Osteoblast (primary cell): ENCODE results near the gene HHAT. TPM values are rescaled to one million over a fixed set of nuclear protein-coding genes. Genes with fewer than 3 reads are reported as not detected.
"Not testable (repeated sequence)": the region's sequence is repeated elsewhere in the genome, so short reads cannot be mapped to it uniquely, and the experiment has no call there.

ENCODE experiments used
- DNase-seq: peaks from one replicate; pipeline ENCODE4 v3.0.0; 2011; ENCODE audit warnings: low spot score, mixed read lengths; ENCODE audit not compliant: insufficient read length; ENCODE audit errors: missing footprints
- H2AFZ ChIP-seq: 2 replicates; pipeline ENCODE4 v1.6.0; 2011; ENCODE audit warnings: mild to moderate bottlenecking, low read length
- H3K27ac ChIP-seq: 2 replicates; pipeline ENCODE4 v1.5.1; 2011; ENCODE audit warnings: mild to moderate bottlenecking, low read depth, low read length, moderate library complexity
- H3K27me3 ChIP-seq: 2 replicates; pipeline ENCODE4 v1.6.0; 2012; ENCODE audit warnings: mild to moderate bottlenecking, control low read depth, inconsistent platforms, low read length, moderate library complexity; ENCODE audit not compliant: insufficient read depth
- H3K36me3 ChIP-seq: 2 replicates; pipeline ENCODE4 v1.5.1; 2011; ENCODE audit warnings: mild to moderate bottlenecking, low read length, control low read depth, moderate library complexity; ENCODE audit not compliant: insufficient read depth
- H3K4me1 ChIP-seq: 2 replicates; pipeline ENCODE4 v1.5.1; 2011; ENCODE audit warnings: mild to moderate bottlenecking, low read length, control low read depth, moderate library complexity; ENCODE audit not compliant: insufficient read depth
- H3K4me2 ChIP-seq: 2 replicates; pipeline ENCODE4 v1.6.0; 2011; ENCODE audit warnings: mild to moderate bottlenecking, low read length; ENCODE audit not compliant: insufficient read depth
- H3K4me3 ChIP-seq: fragments of 200-600 bp; sonication (generic); 3 replicates; pipeline ENCODE4 v1.5.1; 2012; ENCODE audit warnings: mild to moderate bottlenecking, low read length, inconsistent platforms; ENCODE audit not compliant: insufficient read depth
- H3K79me2 ChIP-seq: 2 replicates; pipeline ENCODE4 v1.6.0; 2012; ENCODE audit warnings: mild to moderate bottlenecking, low read length, control low read depth, inconsistent platforms; ENCODE audit not compliant: insufficient read depth
- H3K9me3 ChIP-seq: 2 replicates; pipeline ENCODE4 v1.5.1; 2011; ENCODE audit warnings: low read depth, low read length, control low read depth
- H4K20me1 ChIP-seq: 2 replicates; pipeline ENCODE4 v1.6.0; 2012; ENCODE audit warnings: mild to moderate bottlenecking, low read length, control low read depth; ENCODE audit not compliant: insufficient read depth
- CTCF ChIP-seq: IDR thresholded peaks from 2 replicates; pipeline ENCODE4 v1.5.1; 2011; ENCODE audit warnings: mild to moderate bottlenecking, low read depth, low read length, moderate library complexity; ENCODE audit errors: extremely low read depth
- total RNA-seq: library from RNA; depleted of rRNA; stranded (reverse); fragments of >200 nt; gene quantifications from 2 replicates; pipeline ENCODE4 v1.2.3, GENCODE V29; 2012

The HHAT gene
- total RNA-seq, 1 donor = 5.1 TPM

- H3K4me2 ChIP-seq = no peak overlapping the region
These were observed 329.1 kb downstream of the HHAT start for GRCh38 chr1:210657806-210658205.

GRCh38 chr1:210661520-210661919 lies 332.8 kb downstream of the HHAT start:
- H2AFZ ChIP-seq, H3K27ac ChIP-seq, H4K20me1 ChIP-seq, H3K9me3 ChIP-seq, H3K4me3 ChIP-seq, H3K4me1 ChIP-seq, DNase-seq, H3K4me2 ChIP-seq, H3K79me2 ChIP-seq, H3K27me3 ChIP-seq, H3K36me3 ChIP-seq: not testable (repeated sequence)

More at GRCh38 chr1:210657806-210658205, 329.1 kb downstream of the HHAT start:
- Histone ChIP-seq H3K27me3 (no peaks in the 10 kb centered on the region), H3K4me1 (no peaks in the 10 kb centered on the region), H3K4me3 (no peak overlapping the region), H3K27ac (no peak overlapping the region), H3K9me3 (no peaks in the 10 kb centered on the region), H3K36me3 (no peaks in the 10 kb centered on the region), H3K79me2 (no peaks in the 10 kb centered on the region), H2AFZ (no peak overlapping the region), H4K20me1 (no peaks in the 10 kb centered on the region)
- no peak for TF ChIP-seq CTCF
- no peak for DNase-seq

- no peaks in the 10 kb centered on the region for H3K36me3 ChIP-seq
- H3K4me3 ChIP-seq = no peak overlapping the region
- no peaks in the 10 kb centered on the region for H3K79me2 ChIP-seq
- H3K4me1 ChIP-seq = no peaks in the 10 kb centered on the region
- no peak overlapping the region for H3K4me2 ChIP-seq
- no peaks in the 10 kb centered on the region for H3K9me3 ChIP-seq
- no peaks in the 10 kb centered on the region for H4K20me1 ChIP-seq
- no peak overlapping the region for H2AFZ ChIP-seq
- TF ChIP-seq CTCF = no peak
- no peak for DNase-seq
- no peaks in the 10 kb centered on the region for H3K27me3 ChIP-seq
- no peak overlapping the region for H3K27ac ChIP-seq
These were observed 333.8 kb downstream of the HHAT start for GRCh38 chr1:210662291-210663050.

- Histone ChIP-seq H3K79me2 (no peaks in the 10 kb centered on the region), H3K27me3 (no peaks in the 10 kb centered on the region), H2AFZ (no peak overlapping the region), H3K9me3 (no peaks in the 10 kb centered on the region), H4K20me1 (no peaks in the 10 kb centered on the region), H3K36me3 (no peaks in the 10 kb centered on the region), H3K4me1 (no peaks in the 10 kb centered on the region), H3K27ac (no peak overlapping the region), H3K4me3 (no peak overlapping the region), H3K4me2 (no peak overlapping the region)
- no peak for DNase-seq
- no peak for TF ChIP-seq CTCF
These were observed 335.2 kb downstream of the HHAT start for GRCh38 chr1:210663730-210664573.
